DND-41 (cell line): ENCODE results near the gene NCOA3.

Experiments used
- EZH2 ChIP-seq: IDR thresholded peaks from 3 replicates; pipeline ENCODE4 v1.6.1; 2012; ENCODE audit warnings: borderline replicate concordance, low read depth, mild to moderate bottlenecking, moderate library complexity, low read length, inconsistent platforms; ENCODE audit not compliant: severe bottlenecking
- TF ChIP-seq, protein P1 (sequence below): IDR thresholded peaks from 2 replicates; pipeline ENCODE4 v1.5.1; 2012; ENCODE audit warnings: borderline replicate concordance, low read length, moderate library complexity, mild to moderate bottlenecking; ENCODE audit not compliant: poor library complexity, severe bottlenecking; ENCODE audit errors: extremely low read depth

DNA sequence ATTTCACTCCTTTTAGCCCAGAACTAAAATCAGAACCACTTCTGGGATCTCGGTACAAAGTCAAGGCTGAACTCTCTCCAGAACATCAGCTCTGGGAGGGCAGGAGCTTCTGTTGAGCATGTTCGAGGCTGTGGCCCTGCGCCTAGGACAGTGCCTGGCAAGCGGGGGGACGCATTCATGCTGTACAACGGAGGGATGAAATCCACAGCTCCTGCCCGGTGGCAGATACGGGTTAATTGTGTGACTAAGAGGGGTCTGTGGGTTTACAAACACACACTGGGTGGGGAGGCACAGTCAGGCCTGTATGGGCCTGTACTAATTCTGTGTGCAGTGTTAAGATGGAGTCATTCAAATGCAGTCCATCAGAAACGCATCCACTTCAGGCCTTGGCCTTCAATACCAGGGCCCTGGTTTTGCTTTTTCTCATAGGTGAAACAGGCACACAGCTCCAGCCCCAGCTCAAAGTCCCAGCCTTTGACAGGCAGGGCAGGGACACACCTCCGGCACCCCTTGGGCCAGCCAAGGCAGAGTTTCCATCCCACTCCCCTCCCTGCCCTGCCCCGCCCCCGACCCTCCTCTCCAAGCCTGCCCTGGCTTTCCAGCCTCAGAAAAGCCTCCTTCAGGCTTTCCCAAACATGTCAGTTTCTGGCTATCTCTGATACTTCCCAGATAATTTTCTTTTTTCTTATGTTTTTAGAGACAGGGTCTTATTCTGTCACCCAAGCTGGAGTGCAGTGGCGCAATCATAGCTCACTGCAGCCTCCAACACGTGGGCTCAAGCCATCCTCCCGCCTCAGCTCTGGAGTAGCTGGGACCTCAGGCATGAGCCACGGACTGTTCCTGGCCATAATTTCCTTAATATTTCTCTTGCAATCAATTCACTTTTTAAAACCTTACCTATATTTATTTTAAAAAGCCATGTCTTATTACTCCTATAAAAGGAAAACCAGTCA lies 173.8 kb downstream of the NCOA3 start:
- TF ChIP-seq, protein P1, sequence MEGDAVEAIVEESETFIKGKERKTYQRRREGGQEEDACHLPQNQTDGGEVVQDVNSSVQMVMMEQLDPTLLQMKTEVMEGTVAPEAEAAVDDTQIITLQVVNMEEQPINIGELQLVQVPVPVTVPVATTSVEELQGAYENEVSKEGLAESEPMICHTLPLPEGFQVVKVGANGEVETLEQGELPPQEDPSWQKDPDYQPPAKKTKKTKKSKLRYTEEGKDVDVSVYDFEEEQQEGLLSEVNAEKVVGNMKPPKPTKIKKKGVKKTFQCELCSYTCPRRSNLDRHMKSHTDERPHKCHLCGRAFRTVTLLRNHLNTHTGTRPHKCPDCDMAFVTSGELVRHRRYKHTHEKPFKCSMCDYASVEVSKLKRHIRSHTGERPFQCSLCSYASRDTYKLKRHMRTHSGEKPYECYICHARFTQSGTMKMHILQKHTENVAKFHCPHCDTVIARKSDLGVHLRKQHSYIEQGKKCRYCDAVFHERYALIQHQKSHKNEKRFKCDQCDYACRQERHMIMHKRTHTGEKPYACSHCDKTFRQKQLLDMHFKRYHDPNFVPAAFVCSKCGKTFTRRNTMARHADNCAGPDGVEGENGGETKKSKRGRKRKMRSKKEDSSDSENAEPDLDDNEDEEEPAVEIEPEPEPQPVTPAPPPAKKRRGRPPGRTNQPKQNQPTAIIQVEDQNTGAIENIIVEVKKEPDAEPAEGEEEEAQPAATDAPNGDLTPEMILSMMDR: no peak
- TF ChIP-seq EZH2: no peak
